Lung microvascular endothelial cell (primary cell): ENCODE measurements around the gene TM9SF2. TPM values are rescaled to one million over a fixed set of nuclear protein-coding genes. Genes with fewer than 3 reads are reported as not detected.

Experiments used
- DNase-seq, 2 donors: peaks; one replicate each; pipeline versions ENCODE4 v3.0.0 to v3.0.0-alpha.2; 2010; ENCODE audit warnings: low read depth in 2 of 2
- total RNA-seq: library from RNA; depleted of rRNA; stranded (reverse); fragments of >200 nt; gene quantifications from 2 replicates; pipeline ENCODE4 v1.2.1, GENCODE V29; 2014

The TM9SF2 gene
- total RNA-seq, 1 donor from 2014 or later, result 116 TPM

- peak; percentile 22 to 56 for DNase-seq
Observed at GRCh38 chr13:99577934-99578917, 77.0 kb downstream of the TM9SF2 start.

- DNase-seq, result no peak
Observed at GRCh38 chr13:99580500-99581268, 79.4 kb downstream of the TM9SF2 start.

- no peak for DNase-seq
Observed at GRCh38 chr13:99582511-99582910, 81.2 kb downstream of the TM9SF2 start.

GRCh38 chr13:99585609-99586008 is 84.3 kb downstream of the TM9SF2 start:
- DNase-seq, result peak in 1 of 2 donors; percentile 18

GRCh38 chr13:99587021-99587420 is 85.7 kb downstream of the TM9SF2 start:
- DNase-seq, result no peak

- DNase-seq, result no peak
Observed at GRCh38 chr13:99587893-99588606, 86.8 kb downstream of the TM9SF2 start.

- no peak for DNase-seq
Observed at GRCh38 chr13:99589575-99589974, 88.3 kb downstream of the TM9SF2 start.

GRCh38 chr13:99590519-99591011 is 89.3 kb downstream of the TM9SF2 start:
- DNase-seq, result peak; percentile 46 to 69

GRCh38 chr13:99596180-99596579 is 94.9 kb downstream of the TM9SF2 start:
- DNase-seq, result no peak

- no peak for DNase-seq
Observed at GRCh38 chr13:99600318-99600717, 99.0 kb downstream of the TM9SF2 start.

GRCh38 chr13:99601535-99601934 is 100.3 kb downstream of the TM9SF2 start:
- no peak for DNase-seq

- DNase-seq, result no peak
Observed at GRCh38 chr13:99604636-99605035, 103.4 kb downstream of the TM9SF2 start.

GRCh38 chr13:99605420-99606323 is 104.4 kb downstream of the TM9SF2 start:
- DNase-seq, result peak; percentile 43 to 75

- peak; percentile 89 to 90 for DNase-seq
Observed at GRCh38 chr13:99606324-99607066, 105.2 kb downstream of the TM9SF2 start, which contains the start of gene CLYBL. Gene CLYBL (plus strand): TSS chr13:99606690.

GRCh38 chr13:99608345-99608744 is 107.1 kb downstream of the TM9SF2 start:
- no peak for DNase-seq

GRCh38 chr13:99610702-99611289 is 109.5 kb downstream of the TM9SF2 start:
- no peak for DNase-seq
